Breast epithelium (tissue), 4 donors: ENCODE measurements around the gene TRIM37. TPM values are rescaled to one million over a fixed set of nuclear protein-coding genes. Genes with fewer than 3 reads are reported as not detected.

Source experiments
- DNase-seq, 2 donors: peaks; one replicate each; pipeline ENCODE4 v3.0.0-alpha.2; 2019; ENCODE audit warnings: low spot score in 2 of 2
- H3K27ac ChIP-seq, 2 donors: fragments of 200-600 bp; sonication (generic) in 1 of 2; one replicate each; pipeline ENCODE4 v1.5.1; 2016 to 2019; ENCODE audit warnings: mild to moderate bottlenecking in 1 of 2
- H3K27me3 ChIP-seq, 2 donors: fragments of 200-600 bp; sonication (generic) in 1 of 2; one replicate each; pipeline versions ENCODE4 v1.5.1 to v1.6.0; 2017 to 2019; ENCODE audit warnings: control low read depth in 1 of 2, mild to moderate bottlenecking in 1 of 2
- H3K36me3 ChIP-seq: fragments of 200-600 bp; one replicate; pipeline ENCODE4 v1.5.1; 2019
- H3K4me1 ChIP-seq, 2 donors: fragments of 200-600 bp; sonication (generic); one replicate each; pipeline ENCODE4 v1.5.1; 2016 to 2019; ENCODE audit warnings: control low read depth in 1 of 2
- H3K4me3 ChIP-seq, 3 donors: fragments of 200-600 bp; sonication (generic); 1 replicate in 2 of 3; 2 replicates in 1 of 3; pipeline ENCODE4 v1.5.1; 2016 to 2019; ENCODE audit warnings: mild to moderate bottlenecking in 3 of 3, moderate library complexity in 2 of 3
- H3K9me3 ChIP-seq, 2 donors: fragments of 200-600 bp; sonication (generic) in 1 of 2; one replicate each; pipeline ENCODE4 v1.5.1; 2016 to 2019; ENCODE audit warnings: control low read depth in 1 of 2
- CTCF ChIP-seq, 3 donors: fragments of 450-650 bp; IDR thresholded peaks; one replicate each; pipeline ENCODE4 v1.5.1; 2016 to 2017; ENCODE audit warnings: antibody characterized with exemption in 3 of 3, mild to moderate bottlenecking in 3 of 3, moderate library complexity in 3 of 3
- POLR2A ChIP-seq: fragments of 450-650 bp; IDR thresholded peaks from one replicate; pipeline ENCODE4 v1.6.1; 2016; ENCODE audit warnings: antibody characterized with exemption, mild to moderate bottlenecking, moderate library complexity
- POLR2AphosphoS5 ChIP-seq, 3 donors: sonication (generic); formaldehyde crosslinking; IDR thresholded peaks; one replicate each; pipeline ENCODE4 v1.6.1; 2017; ENCODE audit warnings: antibody characterized with exemption in 3 of 3
- intact Hi-C: fragments of 100-400 bp; cut with DNase I; formaldehyde crosslinking; loops from one replicate; pipeline ENCODE4 v1.15.1; 2023; ENCODE audit warnings: low total_unique reads
- total RNA-seq, 3 donors: library from RNA; depleted of rRNA; stranded (reverse); fragments of >200 nt; gene quantifications; one replicate each; pipeline ENCODE4 v1.1.0, GENCODE V29; 2016

TRIM37 gene
- total RNA-seq, 3 donors from 2014 or later = 18.7 to 24.6 (median 20.9) TPM

DNA sequence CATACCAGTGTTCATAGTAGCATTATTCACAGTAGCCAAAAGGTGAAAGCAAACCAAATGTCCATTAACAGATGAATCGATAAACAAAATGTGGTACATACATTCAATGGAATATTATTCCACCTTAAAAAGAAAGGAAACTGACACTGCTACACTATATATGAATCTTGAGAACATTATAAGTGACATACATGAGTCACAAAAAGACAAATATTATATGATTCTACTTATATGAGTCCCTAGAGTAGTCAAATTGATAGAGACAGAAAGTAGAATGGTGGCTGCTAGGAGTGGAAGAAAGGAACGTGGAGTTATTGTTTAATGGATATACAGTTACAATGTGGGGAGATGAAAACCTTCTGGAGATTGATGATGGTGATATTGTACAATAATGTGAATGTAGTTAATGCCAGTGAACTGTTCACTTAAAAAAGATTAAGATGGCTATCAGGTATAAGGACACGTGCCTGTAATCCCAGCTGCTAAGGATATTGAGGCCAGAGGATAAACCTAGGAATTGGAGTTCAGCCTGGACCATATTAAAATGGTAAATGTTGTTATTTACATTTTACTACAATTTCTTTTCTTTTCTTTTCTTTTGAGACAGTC is 20.2 kb upstream of the TRIM37 start:
- TF ChIP-seq POLR2A (no peak), CTCF (IDR thresholded peaks at IDR 0.05) (no peak), POLR2AphosphoS5 (IDR thresholded peaks at IDR 0.05) (no peak)

GRCh38 chr17:59124665-59125064 is 18.0 kb upstream of the TRIM37 start:
- intact Hi-C loops = no loop called here
- no peak overlapping the region for H3K27ac ChIP-seq
- DNase-seq = no peak
- no peak overlapping the region for H3K4me3 ChIP-seq
- H3K4me1 ChIP-seq = no peaks in the 10 kb centered on the region
- TF ChIP-seq POLR2A (no peak), POLR2AphosphoS5 (IDR thresholded peaks at IDR 0.05) (no peak), CTCF (IDR thresholded peaks at IDR 0.05) (no peak)
- H3K27me3 ChIP-seq = no peaks in the 10 kb centered on the region
- no peaks in the 10 kb centered on the region for H3K36me3 ChIP-seq
- H3K9me3 ChIP-seq = no peaks in the 10 kb centered on the region

More for the DNA sequence above, 20.2 kb upstream of the TRIM37 start:
- no peaks in the 10 kb centered on the region for H3K27me3 ChIP-seq
- H3K4me3 ChIP-seq = no peak overlapping the region
- no peaks in the 10 kb centered on the region for H3K36me3 ChIP-seq
- intact Hi-C loops = no loop called here
- no peak overlapping the region for H3K27ac ChIP-seq
- no peak for DNase-seq
- H3K9me3 ChIP-seq = no peaks in the 10 kb centered on the region
- H3K4me1 ChIP-seq = no peaks in the 10 kb centered on the region

DNA sequence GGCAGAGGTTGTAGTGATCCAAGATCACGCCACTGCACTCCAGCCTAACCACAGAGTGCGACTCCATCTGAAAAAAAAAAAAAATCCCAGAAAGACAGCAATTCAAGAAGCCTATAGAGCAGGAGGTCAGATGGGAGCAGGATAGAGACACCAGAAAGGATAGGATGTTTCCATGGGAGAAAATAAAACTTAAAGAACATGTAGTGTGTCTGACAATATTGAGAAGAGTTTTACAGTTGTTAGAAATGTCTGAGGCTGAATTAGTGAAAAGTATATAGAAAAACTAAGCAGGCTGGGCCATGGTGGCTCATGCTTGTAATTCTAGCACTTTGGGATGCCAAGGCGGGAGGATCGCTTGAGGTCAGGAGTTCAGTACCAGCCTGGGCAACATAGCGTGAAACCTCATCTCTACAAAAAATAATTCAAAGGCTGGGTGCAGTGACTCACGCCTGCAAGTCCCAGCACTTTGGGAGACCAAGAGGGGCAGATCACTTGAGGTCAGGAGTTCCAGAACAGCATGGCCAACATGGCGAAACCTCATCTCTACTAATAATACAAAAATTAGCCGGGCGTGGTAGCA is 15.3 kb upstream of the TRIM37 start:
- TF ChIP-seq CTCF (IDR thresholded peaks at IDR 0.05) (no peak), POLR2A (no peak), POLR2AphosphoS5 (IDR thresholded peaks at IDR 0.05) (no peak)
- H3K36me3 ChIP-seq = no peaks in the 10 kb centered on the region
- no peak for DNase-seq
- H3K9me3 ChIP-seq = no peaks in the 10 kb centered on the region
- no peak overlapping the region for H3K27ac ChIP-seq
- H3K4me3 ChIP-seq = no peak overlapping the region
- no peaks in the 10 kb centered on the region for H3K27me3 ChIP-seq
- intact Hi-C loops = no loop called here
- H3K4me1 ChIP-seq = no peaks in the 10 kb centered on the region

DNA sequence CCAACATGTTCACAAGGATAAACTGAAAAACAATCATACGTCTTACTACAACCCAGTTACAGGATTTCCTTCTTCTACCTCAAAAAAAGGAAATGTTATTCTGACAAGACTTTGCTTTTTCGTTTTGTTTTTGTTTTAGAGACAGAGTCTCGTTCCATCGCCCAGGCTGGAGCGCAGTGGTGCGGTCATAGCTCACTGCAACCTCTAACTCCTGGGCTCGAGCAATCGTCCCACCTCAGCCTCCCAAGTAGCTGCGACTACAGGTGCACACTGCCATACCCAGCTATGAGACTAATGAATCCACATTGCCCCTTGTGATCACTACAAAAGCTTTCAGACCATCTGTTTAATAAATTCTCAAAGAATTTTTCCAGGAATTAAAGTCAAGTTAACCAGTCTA is 8.8 kb upstream of the TRIM37 start:
- intact Hi-C loops = no loop called here
- Histone ChIP-seq H3K4me3 (no peak overlapping the region), H3K27me3 (no peaks in the 10 kb centered on the region), H3K27ac (no peak overlapping the region), H3K36me3 (no peaks in the 10 kb centered on the region), H3K4me1 (no peaks in the 10 kb centered on the region), H3K9me3 (no peaks in the 10 kb centered on the region)
- no peak for TF ChIP-seq POLR2A
- TF ChIP-seq POLR2AphosphoS5 (IDR thresholded peaks at IDR 0.05) = no peak
- TF ChIP-seq CTCF (IDR thresholded peaks at IDR 0.05) = no peak
- no peak for DNase-seq

DNA sequence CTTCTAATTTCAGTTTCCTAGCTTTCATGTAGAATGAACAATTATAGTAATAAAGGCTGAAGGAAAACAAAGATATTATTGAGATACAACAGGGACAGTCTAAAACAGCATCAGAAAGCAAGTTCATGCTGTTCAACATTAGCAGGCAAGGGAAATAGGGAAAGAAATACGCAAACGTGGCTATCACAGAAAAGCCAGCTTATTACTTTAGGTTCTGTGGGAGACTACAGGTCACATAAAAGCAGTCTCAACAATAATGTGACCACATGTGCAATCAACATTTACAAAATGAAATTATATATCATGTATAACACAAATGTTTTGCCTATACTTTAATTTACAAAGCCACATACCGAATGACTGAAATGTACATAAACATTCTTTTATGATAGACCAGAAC is 4.9 kb upstream of the TRIM37 start:
- no peak for TF ChIP-seq CTCF (IDR thresholded peaks at IDR 0.05)
- TF ChIP-seq POLR2AphosphoS5 (IDR thresholded peaks at IDR 0.05) = no peak
- TF ChIP-seq POLR2A = no peak
- no peaks in the 10 kb centered on the region for H3K27me3 ChIP-seq

More for the DNA sequence above, 4.9 kb upstream of the TRIM37 start:
- intact Hi-C loops = no loop called here
- Histone ChIP-seq H3K4me3 (no peak overlapping the region), H3K36me3 (no peaks in the 10 kb centered on the region), H3K9me3 (no peaks in the 10 kb centered on the region), H3K27ac (no peak overlapping the region), H3K4me1 (no peaks in the 10 kb centered on the region)
- no peak for DNase-seq
